Activated CD4-positive, alpha-beta T cell treated with anti-CD3 and anti-CD28 coated beads, Interleukin-10, Interleukin-2, amounts not matched to agents 100 ng/mL and 50 ng/mL, durations not matched to agents 16 hours and 8 hours (primary cell): ENCODE measurements around the gene PCDHGA5.
"Not testable (repeated sequence)": the region's sequence is repeated elsewhere in the genome, so short reads cannot be mapped to it uniquely, and the experiment has no call there.

ENCODE experiments used
- DNase-seq: peaks from one replicate; pipeline ENCODE4 v3.0.0-alpha.2; 2020

PCDHGA5 gene

DNA sequence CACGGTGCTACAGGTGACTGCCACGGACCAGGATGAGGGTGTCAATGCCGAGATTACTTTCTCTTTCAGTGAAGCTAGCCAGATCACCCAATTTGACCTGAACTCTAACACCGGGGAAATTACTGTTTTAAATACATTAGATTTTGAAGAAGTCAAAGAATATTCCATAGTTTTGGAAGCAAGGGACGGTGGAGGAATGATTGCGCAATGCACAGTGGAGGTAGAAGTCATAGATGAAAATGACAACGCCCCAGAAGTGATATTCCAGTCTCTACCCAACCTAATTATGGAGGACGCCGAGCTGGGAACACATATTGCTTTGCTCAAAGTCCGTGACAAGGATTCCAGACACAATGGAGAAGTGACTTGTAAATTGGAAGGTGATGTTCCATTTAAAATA is 24.7 kb downstream of the PCDHGA5 start:
- no peak for DNase-seq

- DNase-seq = no peak
Measured at GRCh38 chr5:141389153-141390042, 25.4 kb downstream of the PCDHGA5 start.

GRCh38 chr5:141392429-141393198 is 28.7 kb downstream of the PCDHGA5 start, which contains the start of gene PCDHGA8:
Gene PCDHGA8 (plus strand): TSS chr5:141392633. CDS start chr5:141392814, 181 bp downstream.
- DNase-seq = no peak

- DNase-seq = no peak
Measured at GRCh38 chr5:141393267-141393666, 29.3 kb downstream of the PCDHGA5 start.

DNA sequence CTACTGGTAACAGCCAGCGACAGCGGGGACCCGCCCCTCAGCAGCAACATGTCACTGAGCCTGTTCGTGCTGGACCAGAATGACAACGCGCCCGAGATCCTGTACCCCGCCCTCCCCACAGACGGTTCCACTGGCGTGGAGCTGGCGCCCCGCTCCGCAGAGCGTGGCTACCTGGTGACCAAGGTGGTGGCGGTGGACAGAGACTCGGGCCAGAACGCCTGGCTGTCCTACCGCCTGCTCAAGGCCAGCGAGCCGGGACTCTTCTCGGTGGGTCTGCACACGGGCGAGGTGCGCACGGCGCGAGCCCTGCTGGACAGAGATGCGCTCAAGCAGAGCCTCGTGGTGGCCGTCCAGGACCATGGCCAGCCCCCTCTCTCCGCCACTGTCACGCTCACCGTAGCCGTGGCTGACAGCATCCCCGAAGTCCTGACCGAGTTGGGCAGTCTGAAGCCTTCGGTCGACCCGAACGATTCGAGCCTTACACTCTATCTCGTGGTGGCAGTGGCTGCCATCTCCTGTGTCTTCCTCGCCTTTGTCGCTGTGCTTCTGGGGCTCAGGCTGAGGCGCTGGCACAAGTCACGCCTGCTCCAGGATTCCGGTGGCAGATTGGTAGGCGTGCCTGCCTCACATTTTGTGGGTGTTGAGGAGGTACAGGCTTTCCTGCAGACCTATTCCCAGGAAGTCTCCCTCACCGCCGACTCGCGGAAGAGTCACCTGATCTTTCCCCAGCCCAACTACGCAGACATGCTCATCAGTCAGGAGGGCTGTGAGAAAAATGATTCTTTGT is 30.6 kb downstream of the PCDHGA5 start:
- DNase-seq = not testable (repeated sequence)

- peak; percentile 52 for DNase-seq
Measured at GRCh38 chr5:141397756-141398551, 34.0 kb downstream of the PCDHGA5 start, which contains the start of gene PCDHGB5. Gene PCDHGB5 (plus strand): TSS chr5:141397947. CDS start chr5:141398128, 181 bp downstream.

GRCh38 chr5:141398608-141399007 is 34.6 kb downstream of the PCDHGA5 start:
- DNase-seq = no peak

DNA sequence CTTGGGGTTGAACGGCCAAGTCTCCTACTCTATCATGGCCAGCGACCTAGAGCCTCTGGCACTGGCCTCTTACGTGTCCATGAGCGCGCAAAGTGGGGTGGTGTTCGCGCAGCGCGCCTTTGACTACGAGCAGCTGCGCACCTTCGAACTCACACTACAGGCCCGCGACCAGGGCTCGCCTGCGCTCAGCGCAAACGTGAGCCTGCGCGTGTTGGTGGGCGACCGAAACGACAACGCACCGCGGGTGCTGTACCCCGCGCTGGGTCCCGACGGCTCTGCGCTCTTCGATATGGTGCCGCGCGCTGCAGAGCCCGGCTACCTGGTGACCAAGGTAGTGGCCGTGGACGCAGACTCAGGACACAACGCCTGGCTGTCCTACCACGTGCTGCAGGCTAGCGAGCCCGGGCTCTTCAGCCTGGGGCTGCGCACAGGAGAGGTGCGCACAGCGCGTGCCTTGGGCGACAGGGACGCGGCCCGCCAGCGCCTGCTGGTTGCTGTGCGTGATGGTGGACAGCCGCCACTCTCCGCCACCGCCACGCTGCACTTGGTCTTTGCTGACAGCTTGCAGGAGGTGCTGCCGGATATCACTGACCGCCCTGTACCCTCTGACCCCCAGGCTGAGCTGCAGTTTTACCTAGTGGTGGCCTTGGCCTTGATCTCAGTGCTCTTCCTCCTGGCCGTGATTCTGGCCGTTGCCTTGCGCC is 35.7 kb downstream of the PCDHGA5 start:
- DNase-seq = no peak

- no peak for DNase-seq
Measured at GRCh38 chr5:141402553-141403243, 38.7 kb downstream of the PCDHGA5 start, which contains the start of gene PCDHGA9. Gene PCDHGA9 (plus strand): TSS chr5:141402778. CDS start chr5:141402953, 175 bp downstream.

- DNase-seq = no peak
Measured at GRCh38 chr5:141403387-141403786, 39.4 kb downstream of the PCDHGA5 start.

GRCh38 chr5:141407790-141408505 is 44.0 kb downstream of the PCDHGA5 start, which contains the start of gene PCDHGB6:
Gene PCDHGB6 (plus strand): TSS chr5:141408021. CDS start chr5:141408203, 182 bp downstream.
- DNase-seq = peak; percentile 36

DNA sequence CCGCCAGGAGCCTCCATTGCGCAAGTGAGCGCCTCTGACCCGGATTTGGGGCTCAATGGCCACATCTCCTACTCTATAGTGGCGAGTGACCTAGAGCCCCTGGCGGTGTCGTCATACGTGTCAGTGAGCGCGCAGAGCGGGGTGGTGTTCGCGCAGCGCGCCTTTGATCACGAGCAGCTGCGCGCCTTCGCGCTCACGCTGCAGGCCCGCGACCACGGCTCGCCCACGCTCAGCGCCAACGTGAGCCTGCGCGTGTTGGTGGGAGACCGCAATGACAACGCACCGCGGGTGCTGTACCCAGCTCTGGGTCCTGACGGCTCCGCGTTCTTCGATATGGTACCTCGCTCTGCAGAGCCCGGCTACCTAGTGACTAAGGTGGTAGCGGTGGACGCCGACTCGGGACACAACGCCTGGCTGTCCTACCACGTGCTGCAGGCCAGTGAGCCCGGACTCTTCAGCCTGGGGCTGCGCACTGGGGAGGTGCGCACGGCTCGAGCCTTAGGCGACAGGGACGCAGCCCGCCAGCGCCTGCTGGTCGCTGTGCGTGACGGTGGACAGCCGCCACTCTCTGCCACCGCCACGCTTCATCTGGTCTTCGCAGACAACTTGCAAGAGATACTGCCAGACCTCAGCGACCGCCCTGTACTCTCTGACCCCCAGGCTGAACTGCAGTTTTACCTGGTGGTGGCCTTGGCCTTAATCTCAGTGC is 45.8 kb downstream of the PCDHGA5 start:
- DNase-seq = no peak

- DNase-seq = no peak
Measured at GRCh38 chr5:141411575-141411974, 47.6 kb downstream of the PCDHGA5 start.

DNA sequence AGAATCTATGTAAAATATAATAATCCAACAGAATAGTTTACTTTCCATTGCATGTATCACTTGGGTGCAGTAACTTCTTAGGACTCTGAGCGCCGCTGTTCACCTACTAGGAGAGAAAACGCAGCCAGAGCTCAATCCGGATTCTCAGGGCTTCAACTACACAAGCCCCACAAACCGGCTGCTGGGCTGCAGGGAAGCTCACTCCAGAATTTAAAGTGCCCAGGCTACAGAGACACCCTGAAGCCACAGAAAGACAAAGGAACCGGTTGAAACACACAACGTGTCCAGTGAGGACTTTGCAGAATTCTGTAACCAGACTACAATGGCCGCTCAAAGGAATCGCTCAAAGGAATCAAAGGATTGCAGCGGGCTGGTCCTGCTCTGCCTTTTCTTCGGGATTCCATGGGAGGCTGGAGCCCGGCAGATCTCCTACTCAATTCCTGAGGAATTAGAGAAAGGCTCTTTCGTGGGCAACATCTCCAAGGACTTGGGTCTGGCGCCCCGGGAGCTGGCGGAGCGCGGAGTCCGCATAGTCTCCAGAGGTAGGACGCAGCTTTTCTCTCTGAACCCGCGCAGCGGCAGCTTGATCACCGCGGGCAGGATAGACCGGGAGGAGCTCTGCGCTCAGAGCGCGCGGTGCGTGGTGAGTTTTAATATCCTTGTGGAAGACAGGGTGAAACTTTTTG is 49.0 kb downstream of the PCDHGA5 start, which contains the start of gene PCDHGA10:
Gene PCDHGA10 (plus strand): TSS at position 134 of the 686 bp plus-strand sequence. CDS start 189 bp downstream, at position 323.
- peak; percentile 61 for DNase-seq

- no peak for DNase-seq
Measured at GRCh38 chr5:141413540-141414069, 49.6 kb downstream of the PCDHGA5 start.

DNA sequence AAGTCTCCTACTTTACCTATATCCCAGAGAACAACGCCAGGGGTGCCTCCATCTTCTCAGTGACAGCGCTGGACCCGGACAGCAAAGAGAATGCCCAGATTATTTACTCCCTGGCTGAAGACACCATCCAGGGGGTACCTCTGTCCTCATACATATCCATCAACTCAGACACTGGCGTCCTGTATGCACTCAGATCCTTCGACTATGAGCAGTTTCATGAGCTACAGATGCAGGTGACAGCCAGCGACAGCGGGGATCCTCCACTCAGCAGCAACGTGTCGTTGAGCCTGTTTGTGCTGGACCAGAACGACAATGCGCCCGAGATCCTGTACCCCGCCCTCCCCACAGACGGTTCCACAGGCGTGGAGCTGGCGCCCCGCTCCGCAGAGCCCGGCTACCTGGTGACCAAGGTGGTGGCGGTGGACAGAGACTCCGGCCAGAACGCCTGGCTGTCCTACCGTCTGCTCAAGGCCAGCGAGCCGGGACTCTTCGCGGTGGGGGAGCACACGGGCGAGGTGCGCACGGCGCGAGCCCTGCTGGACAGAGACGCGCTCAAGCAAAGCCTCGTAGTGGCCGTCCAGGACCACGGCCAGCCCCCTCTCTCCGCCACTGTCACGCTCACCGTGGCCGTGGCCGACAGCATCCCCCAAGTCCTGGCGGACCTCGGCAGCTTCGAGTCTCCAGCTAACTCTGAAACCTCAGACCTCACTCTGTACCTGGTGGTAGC is 50.7 kb downstream of the PCDHGA5 start:
- DNase-seq = not testable (repeated sequence)

DNA sequence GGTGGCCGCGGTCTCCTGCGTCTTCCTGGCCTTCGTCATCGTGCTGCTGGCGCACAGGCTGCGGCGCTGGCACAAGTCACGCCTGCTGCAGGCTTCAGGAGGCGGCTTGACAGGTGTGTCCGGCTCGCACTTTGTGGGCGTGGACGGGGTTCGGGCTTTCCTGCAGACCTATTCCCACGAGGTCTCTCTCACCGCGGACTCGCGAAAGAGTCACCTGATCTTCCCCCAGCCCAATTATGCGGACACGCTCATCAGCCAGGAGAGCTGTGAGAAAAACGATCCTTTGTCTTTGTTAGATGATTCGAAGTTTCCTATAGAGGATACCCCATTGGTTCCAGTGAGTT is 51.3 kb downstream of the PCDHGA5 start:
- DNase-seq = not testable (repeated sequence)
